HG03045 (cell line): ENCODE measurements around the gene CHD1.

Source experiments
- ATAC-seq: cut with Tn5 transposase; IDR thresholded peaks from one replicate; pipeline ENCODE4 v1.9.1; 2021; ENCODE audit warnings: mild to moderate bottlenecking, moderate library complexity; ENCODE audit not compliant: unreplicated experiment

CHD1 gene

GRCh38 chr5:98936948-98937715 is 8.3 kb upstream of the CHD1 start:
- no peak for ATAC-seq

GRCh38 chr5:98935206-98935605 is 6.4 kb upstream of the CHD1 start:
- no peak for ATAC-seq

GRCh38 chr5:98934546-98934945 is 5.7 kb upstream of the CHD1 start:
- no peak for ATAC-seq

- no peak for ATAC-seq
Observed at GRCh38 chr5:98933445-98934072, 4.8 kb upstream of the CHD1 start.

GRCh38 chr5:98930972-98931762 is 2.4 kb upstream of the CHD1 start:
- ATAC-seq, result no peak

- peak; percentile 55 for ATAC-seq
Observed at GRCh38 chr5:98929710-98930298, 997 bp upstream of the CHD1 start.

- ATAC-seq, result peak; percentile 38
Observed at GRCh38 chr5:98927989-98928872, 576 bp downstream of the CHD1 start.

GRCh38 chr5:98927242-98927988 is 1.4 kb downstream of the CHD1 start:
- ATAC-seq, result peak; percentile 13

- ATAC-seq, result no peak
Observed at GRCh38 chr5:98923966-98924365, 4.8 kb downstream of the CHD1 start.

GRCh38 chr5:98921947-98922505 is 6.8 kb downstream of the CHD1 start:
- no peak for ATAC-seq

- ATAC-seq, result no peak
Observed at GRCh38 chr5:98917433-98917832, 11.4 kb downstream of the CHD1 start.

GRCh38 chr5:98916540-98916939 is 12.3 kb downstream of the CHD1 start:
- ATAC-seq, result no peak

- no peak for ATAC-seq
Observed at GRCh38 chr5:98913911-98914310, 14.9 kb downstream of the CHD1 start.

- no peak for ATAC-seq
Observed at GRCh38 chr5:98911280-98912040, 17.3 kb downstream of the CHD1 start.

- ATAC-seq, result no peak
Observed at GRCh38 chr5:98909363-98909762, 19.4 kb downstream of the CHD1 start.

GRCh38 chr5:98907951-98908350 is 20.9 kb downstream of the CHD1 start:
- no peak for ATAC-seq

- no peak for ATAC-seq
Observed at GRCh38 chr5:98906756-98907355, 22.0 kb downstream of the CHD1 start.
